ENCODE measurements around the gene EMID1.
A peak's percentile ranks its signal among the peaks of the same experiment; 100 is the strongest.

- TF ChIP-seq, protein P1, sequence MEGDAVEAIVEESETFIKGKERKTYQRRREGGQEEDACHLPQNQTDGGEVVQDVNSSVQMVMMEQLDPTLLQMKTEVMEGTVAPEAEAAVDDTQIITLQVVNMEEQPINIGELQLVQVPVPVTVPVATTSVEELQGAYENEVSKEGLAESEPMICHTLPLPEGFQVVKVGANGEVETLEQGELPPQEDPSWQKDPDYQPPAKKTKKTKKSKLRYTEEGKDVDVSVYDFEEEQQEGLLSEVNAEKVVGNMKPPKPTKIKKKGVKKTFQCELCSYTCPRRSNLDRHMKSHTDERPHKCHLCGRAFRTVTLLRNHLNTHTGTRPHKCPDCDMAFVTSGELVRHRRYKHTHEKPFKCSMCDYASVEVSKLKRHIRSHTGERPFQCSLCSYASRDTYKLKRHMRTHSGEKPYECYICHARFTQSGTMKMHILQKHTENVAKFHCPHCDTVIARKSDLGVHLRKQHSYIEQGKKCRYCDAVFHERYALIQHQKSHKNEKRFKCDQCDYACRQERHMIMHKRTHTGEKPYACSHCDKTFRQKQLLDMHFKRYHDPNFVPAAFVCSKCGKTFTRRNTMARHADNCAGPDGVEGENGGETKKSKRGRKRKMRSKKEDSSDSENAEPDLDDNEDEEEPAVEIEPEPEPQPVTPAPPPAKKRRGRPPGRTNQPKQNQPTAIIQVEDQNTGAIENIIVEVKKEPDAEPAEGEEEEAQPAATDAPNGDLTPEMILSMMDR (IDR thresholded peaks at IDR 0.05 in 8 of 11, conservative IDR thresholded peaks at IDR 0.05 in 3 of 11), result no peak
- TF ChIP-seq POLR2A (IDR thresholded peaks at IDR 0.05) (no peak), POLR2AphosphoS5 (IDR thresholded peaks at IDR 0.05) (peak; percentile 79 to 89 (median 86))
These were observed 19.9 kb downstream of the EMID1 start for GRCh38 chr22:29225422-29226090.

Data from spleen (tissue), 7 donors.